NT2/D1 (cell line): ENCODE data around the gene PTER.

Experiments used
- DNase-seq: peaks from one replicate; pipeline ENCODE4 v3.0.0-alpha.2; 2011; ENCODE audit warnings: low read depth, low spot score
- H3K27me3 ChIP-seq: 2 replicates; pipeline ENCODE4 v1.6.0; 2011; ENCODE audit warnings: mild to moderate bottlenecking; ENCODE audit not compliant: insufficient read length, insufficient read depth
- H3K36me3 ChIP-seq: 2 replicates; pipeline ENCODE4 v1.6.1; 2011; ENCODE audit warnings: mild to moderate bottlenecking, low read length, mixed read lengths; ENCODE audit not compliant: insufficient read depth, insufficient read length
- H3K4me1 ChIP-seq: 2 replicates; pipeline ENCODE4 v1.5.1; 2011; ENCODE audit not compliant: insufficient read depth, insufficient read length
- H3K4me3 ChIP-seq: 2 replicates; pipeline ENCODE4 v1.5.1; 2011; ENCODE audit warnings: low read depth; ENCODE audit not compliant: insufficient read length
- H3K9ac ChIP-seq: 2 replicates; pipeline ENCODE4 v1.6.0; 2011; ENCODE audit warnings: low read depth; ENCODE audit not compliant: insufficient read length
- H3K9me3 ChIP-seq: 2 replicates; pipeline ENCODE4 v1.5.1; 2011; ENCODE audit warnings: mild to moderate bottlenecking, low read length; ENCODE audit not compliant: insufficient read depth
- SUZ12 ChIP-seq: IDR thresholded peaks from 2 replicates; pipeline ENCODE4 v1.6.1; 2011; ENCODE audit not compliant: insufficient read length, insufficient read depth; ENCODE audit errors: extremely low read depth
- YY1 ChIP-seq: IDR thresholded peaks from 2 replicates; pipeline ENCODE4 v1.6.1; 2011; ENCODE audit not compliant: insufficient read length, insufficient read depth
- ZNF274 ChIP-seq: IDR thresholded peaks from 2 replicates; pipeline ENCODE4 v1.6.1; 2011; ENCODE audit warnings: mild to moderate bottlenecking, low read depth, low read length

PTER gene

GRCh38 chr10:16521311-16522016, 84.7 kb downstream of the PTER start, which contains the start of gene C1QL3:
TSS of gene C1QL3 (minus strand) at chr10:16521879. CDS start at chr10:16521065, 814 bp downstream.
- no peak for TF ChIP-seq YY1
- no peak for TF ChIP-seq SUZ12
- no peak for TF ChIP-seq ZNF274
- no peaks in the 10 kb centered on the region for H3K4me1 ChIP-seq
- DNase-seq: no peak

DNA sequence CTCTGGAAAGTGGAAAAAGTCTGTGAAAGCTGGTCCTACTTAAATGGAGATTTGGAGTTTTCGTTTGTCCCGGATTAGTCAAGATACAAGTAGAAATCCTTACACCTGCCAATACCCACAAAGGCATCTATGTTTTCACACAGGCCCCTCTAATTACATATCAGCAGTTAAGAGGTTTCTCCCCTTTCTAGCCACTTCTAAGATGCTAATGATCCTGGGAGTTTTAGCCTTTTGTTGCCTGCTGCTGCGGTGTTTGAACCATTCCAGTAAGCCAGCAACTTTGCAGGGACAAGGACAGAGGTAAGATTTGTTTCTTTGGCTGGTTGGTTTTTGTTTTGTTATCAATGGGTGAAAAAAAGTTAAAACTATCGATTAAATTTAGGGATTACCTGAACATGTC, 90.6 kb downstream of the PTER start:
- TF ChIP-seq ZNF274: no peak
- no peak for TF ChIP-seq SUZ12
- no peak for TF ChIP-seq YY1
- Histone ChIP-seq H3K9me3 (no peaks in the 10 kb centered on the region), H3K9ac (no peak overlapping the region), H3K4me3 (no peak overlapping the region), H3K27me3 (peaks cover 29% of the 10 kb centered on the region), H3K4me1 (no peaks in the 10 kb centered on the region), H3K36me3 (no peaks in the 10 kb centered on the region)
- DNase-seq: peak; percentile 30

More at GRCh38 chr10:16521311-16522016, 84.7 kb downstream of the PTER start, which contains the start of gene C1QL3:
- Histone ChIP-seq H3K27me3 (peaks cover 61% of the 10 kb centered on the region), H3K9me3 (no peaks in the 10 kb centered on the region), H3K4me3 (peak within 1 kb of the TSS; percentile 47), H3K36me3 (no peaks in the 10 kb centered on the region), H3K9ac (no peak within 1 kb of the TSS)

GRCh38 chr10:16529853-16530252, 93.0 kb downstream of the PTER start:
- no peak overlapping the region for H3K9ac ChIP-seq
- H3K4me1 ChIP-seq: no peaks in the 10 kb centered on the region
- H3K4me3 ChIP-seq: no peak overlapping the region
- TF ChIP-seq YY1: no peak
- DNase-seq: no peak
- peaks cover 5% of the 10 kb centered on the region for H3K27me3 ChIP-seq
- H3K9me3 ChIP-seq: no peaks in the 10 kb centered on the region
- H3K36me3 ChIP-seq: no peaks in the 10 kb centered on the region

DNA sequence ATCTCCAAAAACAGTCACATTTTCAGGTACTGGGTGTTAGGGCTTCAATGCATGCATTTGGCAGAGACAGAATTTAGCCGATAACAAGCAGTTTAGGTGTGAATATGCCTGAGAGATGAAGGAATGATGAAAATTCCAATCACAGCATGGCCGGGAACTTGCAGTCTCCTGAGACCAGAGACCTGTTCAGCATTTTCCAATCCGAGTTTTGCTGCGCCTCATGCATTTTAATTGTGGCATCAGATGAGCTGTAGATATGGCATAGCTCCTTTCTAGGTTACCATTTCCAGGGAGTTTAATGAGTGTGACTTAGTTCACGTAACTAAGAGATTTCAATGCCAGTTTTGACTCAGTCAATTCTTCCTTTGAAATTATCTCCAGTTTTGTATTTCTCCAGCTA, 99.3 kb downstream of the PTER start:
- H3K36me3 ChIP-seq: no peaks in the 10 kb centered on the region
- H3K4me3 ChIP-seq: no peak overlapping the region
- H3K27me3 ChIP-seq: no peaks in the 10 kb centered on the region
- DNase-seq: no peak
- H3K4me1 ChIP-seq: no peaks in the 10 kb centered on the region
- TF ChIP-seq ZNF274 (no peak), SUZ12 (no peak), YY1 (no peak)
- no peak overlapping the region for H3K9ac ChIP-seq
- no peaks in the 10 kb centered on the region for H3K9me3 ChIP-seq

GRCh38 chr10:16544099-16544498, 107.3 kb downstream of the PTER start:
- no peaks in the 10 kb centered on the region for H3K4me1 ChIP-seq
- no peak overlapping the region for H3K9ac ChIP-seq
- no peaks in the 10 kb centered on the region for H3K27me3 ChIP-seq
- no peak overlapping the region for H3K4me3 ChIP-seq
- TF ChIP-seq ZNF274 (no peak), SUZ12 (no peak), YY1 (no peak)
- no peak for DNase-seq
- no peaks in the 10 kb centered on the region for H3K9me3 ChIP-seq
- H3K36me3 ChIP-seq: no peaks in the 10 kb centered on the region

DNA sequence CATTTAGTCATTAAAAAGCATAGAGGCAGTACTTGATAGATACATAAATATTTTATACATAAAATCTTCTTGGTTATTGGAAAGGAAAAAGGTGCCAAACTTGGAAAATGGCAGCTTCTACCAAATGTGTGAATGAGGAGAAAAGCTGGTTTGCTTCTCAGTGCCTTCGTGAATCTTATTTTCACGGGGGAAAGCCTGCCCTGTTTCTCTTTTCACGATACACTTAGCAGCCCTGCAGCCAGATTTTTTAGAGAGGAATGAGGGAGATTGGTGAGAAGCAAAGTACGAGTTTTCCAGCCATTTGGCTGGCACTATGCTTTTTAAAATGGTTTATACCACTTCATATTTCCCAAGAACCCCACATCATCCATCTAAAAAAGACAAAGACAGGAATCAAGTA, 107.8 kb downstream of the PTER start:
- TF ChIP-seq ZNF274 (no peak), YY1 (no peak), SUZ12 (no peak)
- DNase-seq: no peak
- Histone ChIP-seq H3K36me3 (no peaks in the 10 kb centered on the region), H3K4me3 (no peak overlapping the region), H3K9me3 (no peaks in the 10 kb centered on the region), H3K4me1 (no peaks in the 10 kb centered on the region), H3K27me3 (no peaks in the 10 kb centered on the region), H3K9ac (no peak overlapping the region)

- Histone ChIP-seq H3K4me1 (no peaks in the 10 kb centered on the region), H3K36me3 (no peaks in the 10 kb centered on the region), H3K9ac (no peak overlapping the region), H3K4me3 (no peak overlapping the region), H3K9me3 (no peaks in the 10 kb centered on the region), H3K27me3 (no peaks in the 10 kb centered on the region)
- DNase-seq: no peak
- TF ChIP-seq YY1: no peak
- no peak for TF ChIP-seq ZNF274
- TF ChIP-seq SUZ12: no peak
These were observed 108.4 kb downstream of the PTER start for GRCh38 chr10:16545116-16545736.
